Measurements from ENCODE around the gene AP5Z1. TPM values are rescaled to one million over a fixed set of nuclear protein-coding genes. Genes with fewer than 3 reads are reported as not detected.

The AP5Z1 gene
- total RNA-seq, 2 donors from 2014 or later = 31.0 to 34.7 TPM

DNA sequence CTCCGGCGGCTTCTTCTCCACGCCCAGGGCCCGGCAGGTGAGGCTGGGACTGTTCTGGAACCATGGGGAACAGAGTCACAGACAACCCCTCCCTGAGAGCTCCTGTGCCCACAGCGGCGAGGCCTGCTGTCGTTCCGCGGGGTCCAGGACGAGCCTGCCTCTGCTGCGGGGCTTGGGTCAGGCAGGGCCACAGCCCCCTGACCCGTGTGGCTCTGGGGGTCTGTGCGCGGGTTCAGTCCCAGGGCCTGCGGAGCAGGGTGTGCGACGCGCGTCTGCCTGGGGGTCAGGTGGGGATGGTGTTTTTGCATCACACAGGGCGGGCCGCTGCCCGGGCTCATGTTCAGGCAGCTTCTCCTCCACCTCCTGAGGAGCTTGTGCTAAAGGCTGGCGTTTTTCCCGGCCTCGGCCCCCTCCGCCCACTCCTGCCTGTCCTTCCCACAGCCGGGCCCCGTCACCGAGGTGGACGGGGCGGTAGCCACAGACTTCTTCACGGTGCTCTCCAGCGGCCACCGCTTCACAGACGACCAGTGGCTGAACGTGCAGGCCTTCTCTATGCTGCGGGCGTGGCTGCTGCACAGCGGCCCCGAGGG is 8.4 kb downstream of the AP5Z1 start:
- H3K4me3 Mint-ChIP-seq = no peak overlapping the region
- TF ChIP-seq, protein P1, sequence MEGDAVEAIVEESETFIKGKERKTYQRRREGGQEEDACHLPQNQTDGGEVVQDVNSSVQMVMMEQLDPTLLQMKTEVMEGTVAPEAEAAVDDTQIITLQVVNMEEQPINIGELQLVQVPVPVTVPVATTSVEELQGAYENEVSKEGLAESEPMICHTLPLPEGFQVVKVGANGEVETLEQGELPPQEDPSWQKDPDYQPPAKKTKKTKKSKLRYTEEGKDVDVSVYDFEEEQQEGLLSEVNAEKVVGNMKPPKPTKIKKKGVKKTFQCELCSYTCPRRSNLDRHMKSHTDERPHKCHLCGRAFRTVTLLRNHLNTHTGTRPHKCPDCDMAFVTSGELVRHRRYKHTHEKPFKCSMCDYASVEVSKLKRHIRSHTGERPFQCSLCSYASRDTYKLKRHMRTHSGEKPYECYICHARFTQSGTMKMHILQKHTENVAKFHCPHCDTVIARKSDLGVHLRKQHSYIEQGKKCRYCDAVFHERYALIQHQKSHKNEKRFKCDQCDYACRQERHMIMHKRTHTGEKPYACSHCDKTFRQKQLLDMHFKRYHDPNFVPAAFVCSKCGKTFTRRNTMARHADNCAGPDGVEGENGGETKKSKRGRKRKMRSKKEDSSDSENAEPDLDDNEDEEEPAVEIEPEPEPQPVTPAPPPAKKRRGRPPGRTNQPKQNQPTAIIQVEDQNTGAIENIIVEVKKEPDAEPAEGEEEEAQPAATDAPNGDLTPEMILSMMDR (conservative IDR thresholded peaks at IDR 0.05) = no peak
- no peak overlapping the region for H3K27ac ChIP-seq (ENCODE audit: low read depth, low read length)
- H3K4me1 ChIP-seq (ENCODE audit: control insufficient read depth, insufficient read depth, low read length) = no peaks in the 10 kb centered on the region
- no peaks in the 10 kb centered on the region for H3K27me3 ChIP-seq (ENCODE audit: control insufficient read depth, insufficient read depth, low read length, poor library complexity, severe bottlenecking)
- no peak overlapping the region for H3K27ac Mint-ChIP-seq
- no peaks in the 10 kb centered on the region for H3K9me3 Mint-ChIP-seq
- H3K36me3 Mint-ChIP-seq (ENCODE audit: low read depth) = peaks cover 31% of the 10 kb centered on the region
- no peaks in the 10 kb centered on the region for H3K4me1 Mint-ChIP-seq
- H3K4me3 ChIP-seq (ENCODE audit: low read length) = no peak overlapping the region
- H3K27me3 Mint-ChIP-seq (ENCODE audit: insufficient read depth) = no peaks in the 10 kb centered on the region
- H3K9ac ChIP-seq (ENCODE audit: extremely low read depth, low read length, poor library complexity, severe bottlenecking) = no peak overlapping the region
- no peaks in the 10 kb centered on the region for H3K9me3 ChIP-seq (ENCODE audit: control insufficient read depth, low read length)
- 93 to 94% methylated on average over 9 to 40 of the region's 40 CpGs for WGBS, 2 experiments (ENCODE audit: insufficient coverage in 1 of 2, insufficient read length in 1 of 2)
- DNase-seq = no peak
- peaks cover 39% of the 10 kb centered on the region for H3K36me3 ChIP-seq (ENCODE audit: control insufficient read depth, insufficient read depth, low read length)

GRCh38 chr7:4784799-4785198 is 9.4 kb downstream of the AP5Z1 start:
- Histone ChIP-seq H3K9ac (ENCODE audit: extremely low read depth, low read length, poor library complexity, severe bottlenecking) (no peak overlapping the region), H3K9me3 (ENCODE audit: control insufficient read depth, low read length) (no peaks in the 10 kb centered on the region), H3K27me3 (ENCODE audit: control insufficient read depth, insufficient read depth, low read length, poor library complexity, severe bottlenecking) (no peaks in the 10 kb centered on the region), H3K4me3 (ENCODE audit: low read length) (no peak overlapping the region), H3K36me3 (ENCODE audit: control insufficient read depth, insufficient read depth, low read length) (peaks cover 40% of the 10 kb centered on the region), H3K27ac (ENCODE audit: low read depth, low read length) (no peak overlapping the region), H3K4me1 (ENCODE audit: control insufficient read depth, insufficient read depth, low read length) (no peaks in the 10 kb centered on the region)
- 95 to 97% methylated on average over 15 to 19 of the region's 19 CpGs for WGBS, 2 experiments (ENCODE audit: insufficient coverage in 1 of 2, insufficient read length in 1 of 2)
- H3K27me3 Mint-ChIP-seq (ENCODE audit: insufficient read depth) = no peaks in the 10 kb centered on the region
- no peaks in the 10 kb centered on the region for H3K9me3 Mint-ChIP-seq
- H3K4me3 Mint-ChIP-seq = no peak overlapping the region
- no peak for DNase-seq
- no peak overlapping the region for H3K27ac Mint-ChIP-seq
- TF ChIP-seq, protein P1 (conservative IDR thresholded peaks at IDR 0.05) = no peak
- H3K4me1 Mint-ChIP-seq = no peaks in the 10 kb centered on the region
- peaks cover 31% of the 10 kb centered on the region for H3K36me3 Mint-ChIP-seq (ENCODE audit: low read depth)

- H3K27me3 ChIP-seq (ENCODE audit: control insufficient read depth, insufficient read depth, low read length, poor library complexity, severe bottlenecking) = no peaks in the 10 kb centered on the region
- H3K4me3 Mint-ChIP-seq = no peak overlapping the region
- WGBS, 2 experiments (ENCODE audit: insufficient coverage in 1 of 2, insufficient read length in 1 of 2) = 93 to 96% methylated on average over 11 to 20 of the region's 20 CpGs
- H3K27ac Mint-ChIP-seq = no peak overlapping the region
- DNase-seq = no peak
- peaks cover 37% of the 10 kb centered on the region for H3K36me3 ChIP-seq (ENCODE audit: control insufficient read depth, insufficient read depth, low read length)
- no peak overlapping the region for H3K27ac ChIP-seq (ENCODE audit: low read depth, low read length)
- no peaks in the 10 kb centered on the region for H3K9me3 Mint-ChIP-seq
- H3K4me3 ChIP-seq (ENCODE audit: low read length) = no peak overlapping the region
- H3K9me3 ChIP-seq (ENCODE audit: control insufficient read depth, low read length) = no peaks in the 10 kb centered on the region
- TF ChIP-seq, protein P1 (conservative IDR thresholded peaks at IDR 0.05) = no peak
- no peaks in the 10 kb centered on the region for H3K4me1 Mint-ChIP-seq
- no peak overlapping the region for H3K9ac ChIP-seq (ENCODE audit: extremely low read depth, low read length, poor library complexity, severe bottlenecking)
- H3K27me3 Mint-ChIP-seq (ENCODE audit: insufficient read depth) = no peaks in the 10 kb centered on the region
- peaks cover 35% of the 10 kb centered on the region for H3K36me3 Mint-ChIP-seq (ENCODE audit: low read depth)
- no peaks in the 10 kb centered on the region for H3K4me1 ChIP-seq (ENCODE audit: control insufficient read depth, insufficient read depth, low read length)
Observed at GRCh38 chr7:4785371-4785770, 9.9 kb downstream of the AP5Z1 start.
